K562 (cell line): ENCODE results near the gene RSPH10B. TPM values are rescaled to one million over a fixed set of nuclear protein-coding genes. Genes with fewer than 3 reads are reported as not detected.

Source experiments
- FOSL1 ChIP-seq: fragments of 200-800 bp; sonication (Bioruptor generic); conservative IDR thresholded peaks from 2 replicates; pipeline ENCODE4 v1.6.1; 2016; ENCODE audit warnings: missing genetic modification characterization, missing compliant biosample characterization
- MIER1 ChIP-seq: fragments of 450-650 bp; IDR thresholded peaks from 2 replicates; pipeline ENCODE4 v1.6.1; 2016; ENCODE audit warnings: antibody characterized with exemption, mild to moderate bottlenecking, low read depth
- MYBL2 ChIP-seq, 2 experiments: fragments of 450-650 bp in 1 of 2; sonication (generic) in 1 of 2; formaldehyde crosslinking in 1 of 2; IDR thresholded peaks; 2 replicates each; pipeline versions ENCODE4 v1.6.1 to v1.8.1; 2017 to 2022; ENCODE audit warnings: borderline replicate concordance in 1 of 2, inconsistent platforms in 1 of 2, low read depth in 1 of 2, mild to moderate bottlenecking in 1 of 2, missing genetic modification reagents in 1 of 2, moderate library complexity in 1 of 2
- RBM14 ChIP-seq: fragments of 200-400 bp; formaldehyde crosslinking; IDR thresholded peaks from 2 replicates; pipeline ENCODE4 v1.6.1; 2018; ENCODE audit warnings: low read depth, mild to moderate bottlenecking, low read length, moderate library complexity, borderline replicate concordance; ENCODE audit not compliant: insufficient read depth
- RBM15 ChIP-seq: fragments of 200-400 bp; formaldehyde crosslinking; IDR thresholded peaks from 2 replicates; pipeline ENCODE4 v1.6.1; 2018; ENCODE audit warnings: mild to moderate bottlenecking, low read length, moderate library complexity; ENCODE audit not compliant: insufficient read depth
- RFX5 ChIP-seq: IDR thresholded peaks from 2 replicates; pipeline ENCODE4 v1.6.1; 2011; ENCODE audit warnings: low read depth, mild to moderate bottlenecking, improper control_type of control experiment, low read length
- SNRNP70 ChIP-seq: fragments of 200-400 bp; formaldehyde crosslinking; optimal IDR thresholded peaks from 2 replicates; pipeline ENCODE3; 2017; ENCODE audit warnings: low read depth, low read length
- TARDBP ChIP-seq: fragments of 450-650 bp; IDR thresholded peaks from 2 replicates; pipeline ENCODE4 v1.6.1; 2016
- ZFX ChIP-seq: sonication (generic); formaldehyde crosslinking; IDR thresholded peaks from 2 replicates; pipeline ENCODE4 v1.8.0; 2022; ENCODE audit warnings: mild to moderate bottlenecking, missing genetic modification reagents, moderate library complexity
- ZNF12 ChIP-seq: sonication (generic); formaldehyde crosslinking; IDR thresholded peaks from 2 replicates; pipeline ENCODE4 v1.4.0; 2020; ENCODE audit warnings: mild to moderate bottlenecking, missing genetic modification reagents
- ZNF239 ChIP-seq: fragments of 250-450 bp; sonication (Bioruptor Pico); IDR thresholded peaks from 2 replicates; pipeline ENCODE4 v1.4.0; 2020; ENCODE audit warnings: mild to moderate bottlenecking
- ZNF561 ChIP-seq: fragments of 450-650 bp; formaldehyde crosslinking; conservative IDR thresholded peaks from 2 replicates; pipeline ENCODE4 v1.4.0; 2020; ENCODE audit warnings: mild to moderate bottlenecking, moderate library complexity
- polyA plus RNA-seq, 8 experiments: library from polyadenylated mRNA; depleted of rRNA in 4 of 8; stranded (reverse) in 5 of 8; unstranded in 3 of 8; fragments of >200 nt; fragmentation: Nextera tagmentation in 2 of 8; fragmentation: Illumina TruSeq in 1 of 8; extraction: Ambion mirVana in 2 of 8; extraction: Trizol in 1 of 8; gene quantifications; 2 replicates each; pipeline versions ENCODE4 v1.2.1 to v1.2.3, GENCODE V29; 2011 to 2014; ENCODE audit warnings: inconsistent platforms in 1 of 8, missing spikeins in 1 of 8
- total RNA-seq, 7 experiments: library from RNA; depleted of rRNA in 6 of 7; stranded (reverse); fragments of >200 nt in 6 of 7; fragmentation: Illumina TruSeq in 2 of 7; extraction: Trizol in 2 of 7; gene quantifications; 2 replicates each; pipeline versions ENCODE4 v1.2.1 to v1.2.3, GENCODE V29; 2011 to 2021; ENCODE audit warnings: low replicate concordance in 1 of 7
- TF ChIP-seq, protein P1 (sequence below): fragments of 450-650 bp; conservative IDR thresholded peaks from 2 replicates; pipeline ENCODE4 v1.6.1; 2016; ENCODE audit warnings: missing genetic modification characterization, low read depth, mild to moderate bottlenecking, control low read depth, missing compliant biosample characterization
- TF ChIP-seq, protein P2 (sequence below): fragments of 150-350 bp; conservative IDR thresholded peaks from 2 replicates; pipeline ENCODE4 v1.6.1; 2014; ENCODE audit warnings: low read length
- TF ChIP-seq, protein P3 (sequence below), 2 experiments: IDR thresholded peaks in 1 of 2; conservative IDR thresholded peaks in 1 of 2; 2 replicates each; pipeline ENCODE4 v1.6.1; 2016; ENCODE audit warnings: low read depth in 2 of 2, mild to moderate bottlenecking in 1 of 2, missing compliant biosample characterization in 1 of 2, missing genetic modification characterization in 1 of 2, moderate library complexity in 1 of 2
- TF ChIP-seq, protein P4 (sequence below): fragments of 200-800 bp; sonication (Bioruptor generic); IDR thresholded peaks from 2 replicates; pipeline ENCODE4 v1.6.1; 2017; ENCODE audit warnings: missing genetic modification characterization, missing compliant biosample characterization

The RSPH10B gene
- total and polyA plus RNA-seq, 9 of the 15 experiments (the other 6 are each of a cell fraction or from before 2014, with no cell fraction given): 0.01 to 0.09 TPM; not detected in 7

DNA sequence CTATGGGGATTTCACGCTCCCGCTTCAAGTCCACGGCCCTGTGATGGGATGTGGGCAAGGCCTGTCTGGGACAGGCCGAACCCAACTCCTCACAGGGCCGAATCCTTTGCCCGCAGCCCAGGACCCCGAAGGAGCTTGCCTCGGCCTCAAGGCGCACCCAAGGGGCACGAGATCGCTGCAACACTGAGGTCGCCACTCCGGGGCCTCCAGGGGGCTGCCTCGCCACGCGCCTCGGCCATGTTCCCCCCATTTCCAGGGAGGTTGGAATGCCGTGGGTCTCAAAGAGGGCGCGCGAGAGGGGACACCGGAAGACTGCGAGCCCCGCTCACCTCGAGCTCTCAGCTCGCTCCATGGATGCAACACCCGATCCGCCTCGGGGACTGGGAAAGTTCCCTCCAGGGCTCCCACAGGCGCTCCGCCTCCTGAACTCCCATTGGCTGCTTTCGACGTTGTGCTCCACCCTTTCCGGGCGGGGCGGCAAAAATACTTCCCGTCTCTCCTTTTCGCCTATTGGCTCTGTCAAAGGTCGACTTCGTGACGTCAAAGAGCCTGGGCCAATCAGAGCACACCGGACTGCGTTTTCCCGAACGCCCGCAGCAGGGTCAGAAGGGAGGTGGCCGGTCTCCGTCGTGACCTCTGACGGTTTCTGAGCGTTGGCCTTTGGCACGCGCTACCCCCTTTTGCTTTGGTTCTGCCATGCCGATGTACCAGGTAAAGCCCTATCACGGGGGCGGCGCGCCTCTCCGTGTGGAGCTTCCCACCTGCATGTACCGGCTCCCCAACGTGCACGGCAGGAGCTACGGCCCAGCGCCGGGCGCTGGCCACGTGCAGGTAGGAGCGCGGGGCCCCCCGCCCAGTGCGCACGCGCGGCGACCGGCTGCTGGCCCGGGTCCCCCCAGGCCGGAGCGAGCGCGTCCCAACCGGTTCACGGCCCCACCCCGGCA, 38.5 kb upstream of the RSPH10B start, which contains the start of the genes AIMP2 and PMS2 (continued):
- TF ChIP-seq, protein P1, sequence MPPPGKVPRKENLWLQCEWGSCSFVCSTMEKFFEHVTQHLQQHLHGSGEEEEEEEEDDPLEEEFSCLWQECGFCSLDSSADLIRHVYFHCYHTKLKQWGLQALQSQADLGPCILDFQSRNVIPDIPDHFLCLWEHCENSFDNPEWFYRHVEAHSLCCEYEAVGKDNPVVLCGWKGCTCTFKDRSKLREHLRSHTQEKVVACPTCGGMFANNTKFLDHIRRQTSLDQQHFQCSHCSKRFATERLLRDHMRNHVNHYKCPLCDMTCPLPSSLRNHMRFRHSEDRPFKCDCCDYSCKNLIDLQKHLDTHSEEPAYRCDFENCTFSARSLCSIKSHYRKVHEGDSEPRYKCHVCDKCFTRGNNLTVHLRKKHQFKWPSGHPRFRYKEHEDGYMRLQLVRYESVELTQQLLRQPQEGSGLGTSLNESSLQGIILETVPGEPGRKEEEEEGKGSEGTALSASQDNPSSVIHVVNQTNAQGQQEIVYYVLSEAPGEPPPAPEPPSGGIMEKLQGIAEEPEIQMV (tag): no peak
- peak; percentile 89 for TF ChIP-seq MYBL2 (IDR thresholded peaks at IDR 0.05; ENCODE audit: low read depth)
- no peak for TF ChIP-seq MYBL2 (CRISPR knock-in tag; IDR thresholded peaks at IDR 0.05; ENCODE audit: borderline replicate concordance)
- TF ChIP-seq ZNF239: peak; percentile 38; the same call in 1 of the 2 replicates
- peak; percentile 96 for TF ChIP-seq ZFX (CRISPR knock-in tag)
- no peak; the same call in 1 of the 2 replicates for TF ChIP-seq ZNF561 (CRISPR knock-in tag)
- TF ChIP-seq, protein P2, sequence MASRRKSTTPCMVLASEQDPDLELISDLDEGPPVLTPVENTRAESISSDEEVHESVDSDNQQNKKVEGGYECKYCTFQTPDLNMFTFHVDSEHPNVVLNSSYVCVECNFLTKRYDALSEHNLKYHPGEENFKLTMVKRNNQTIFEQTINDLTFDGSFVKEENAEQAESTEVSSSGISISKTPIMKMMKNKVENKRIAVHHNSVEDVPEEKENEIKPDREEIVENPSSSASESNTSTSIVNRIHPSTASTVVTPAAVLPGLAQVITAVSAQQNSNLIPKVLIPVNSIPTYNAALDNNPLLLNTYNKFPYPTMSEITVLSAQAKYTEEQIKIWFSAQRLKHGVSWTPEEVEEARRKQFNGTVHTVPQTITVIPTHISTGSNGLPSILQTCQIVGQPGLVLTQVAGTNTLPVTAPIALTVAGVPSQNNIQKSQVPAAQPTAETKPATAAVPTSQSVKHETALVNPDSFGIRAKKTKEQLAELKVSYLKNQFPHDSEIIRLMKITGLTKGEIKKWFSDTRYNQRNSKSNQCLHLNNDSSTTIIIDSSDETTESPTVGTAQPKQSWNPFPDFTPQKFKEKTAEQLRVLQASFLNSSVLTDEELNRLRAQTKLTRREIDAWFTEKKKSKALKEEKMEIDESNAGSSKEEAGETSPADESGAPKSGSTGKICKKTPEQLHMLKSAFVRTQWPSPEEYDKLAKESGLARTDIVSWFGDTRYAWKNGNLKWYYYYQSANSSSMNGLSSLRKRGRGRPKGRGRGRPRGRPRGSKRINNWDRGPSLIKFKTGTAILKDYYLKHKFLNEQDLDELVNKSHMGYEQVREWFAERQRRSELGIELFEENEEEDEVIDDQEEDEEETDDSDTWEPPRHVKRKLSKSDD: no peak
- TF ChIP-seq TARDBP: peak; percentile 58; the same call in 1 of the 2 replicates
- TF ChIP-seq ZNF12 (CRISPR knock-in tag): no peak; the same call in 1 of the 2 replicates
- TF ChIP-seq, protein P3, sequence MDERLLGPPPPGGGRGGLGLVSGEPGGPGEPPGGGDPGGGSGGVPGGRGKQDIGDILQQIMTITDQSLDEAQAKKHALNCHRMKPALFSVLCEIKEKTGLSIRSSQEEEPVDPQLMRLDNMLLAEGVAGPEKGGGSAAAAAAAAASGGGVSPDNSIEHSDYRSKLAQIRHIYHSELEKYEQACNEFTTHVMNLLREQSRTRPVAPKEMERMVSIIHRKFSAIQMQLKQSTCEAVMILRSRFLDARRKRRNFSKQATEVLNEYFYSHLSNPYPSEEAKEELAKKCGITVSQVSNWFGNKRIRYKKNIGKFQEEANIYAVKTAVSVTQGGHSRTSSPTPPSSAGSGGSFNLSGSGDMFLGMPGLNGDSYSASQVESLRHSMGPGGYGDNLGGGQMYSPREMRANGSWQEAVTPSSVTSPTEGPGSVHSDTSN (CRISPR knock-in tag; IDR thresholded peaks at IDR 0.05; ENCODE audit: low read depth): no peak
- TF ChIP-seq, protein P3 (tag; conservative IDR thresholded peaks at IDR 0.05; ENCODE audit: low read depth): peak; percentile 50; the same call in 1 of the 2 replicates
- peak; percentile 45; the same call in 1 of the 2 replicates for TF ChIP-seq RFX5
- TF ChIP-seq FOSL1 (tag): peak; percentile 29; the same call in 1 of the 2 replicates
- TF ChIP-seq, protein P4, sequence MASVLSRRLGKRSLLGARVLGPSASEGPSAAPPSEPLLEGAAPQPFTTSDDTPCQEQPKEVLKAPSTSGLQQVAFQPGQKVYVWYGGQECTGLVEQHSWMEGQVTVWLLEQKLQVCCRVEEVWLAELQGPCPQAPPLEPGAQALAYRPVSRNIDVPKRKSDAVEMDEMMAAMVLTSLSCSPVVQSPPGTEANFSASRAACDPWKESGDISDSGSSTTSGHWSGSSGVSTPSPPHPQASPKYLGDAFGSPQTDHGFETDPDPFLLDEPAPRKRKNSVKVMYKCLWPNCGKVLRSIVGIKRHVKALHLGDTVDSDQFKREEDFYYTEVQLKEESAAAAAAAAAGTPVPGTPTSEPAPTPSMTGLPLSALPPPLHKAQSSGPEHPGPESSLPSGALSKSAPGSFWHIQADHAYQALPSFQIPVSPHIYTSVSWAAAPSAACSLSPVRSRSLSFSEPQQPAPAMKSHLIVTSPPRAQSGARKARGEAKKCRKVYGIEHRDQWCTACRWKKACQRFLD (CRISPR knock-in tag): peak; percentile 99
- no peak for TF ChIP-seq RBM15
- TF ChIP-seq RBM14: 0 out of 2 replicates have a peak, but pooled peaks have one; percentile 34
- no peak for TF ChIP-seq MIER1
- TF ChIP-seq SNRNP70: no peak
